NCI-H748 (cell line): Measurements from ENCODE around the gene YTHDF1.

Source experiments
- DNase-seq: peaks from one replicate; lab custom pipeline; 2025; ENCODE audit not compliant: unreplicated experiment; lab: John Stamatoyannopoulos, UW

The YTHDF1 gene

GRCh38 chr20:63186528-63187316 lies 29.2 kb downstream of the YTHDF1 start:
- DNase-seq: no peak

- no peak for DNase-seq
These were observed 29.8 kb downstream of the YTHDF1 start for GRCh38 chr20:63186084-63186483.

- no peak for DNase-seq
These were observed 30.6 kb downstream of the YTHDF1 start for GRCh38 chr20:63185215-63185796.

- peak; percentile 46 for DNase-seq
These were observed 32.3 kb downstream of the YTHDF1 start for GRCh38 chr20:63183422-63184146.

GRCh38 chr20:63182946-63183415 lies 33.0 kb downstream of the YTHDF1 start:
- no peak for DNase-seq

- DNase-seq: no peak
These were observed 33.5 kb downstream of the YTHDF1 start for GRCh38 chr20:63182425-63182824.

GRCh38 chr20:63181226-63181625 lies 34.7 kb downstream of the YTHDF1 start:
- DNase-seq: no peak

GRCh38 chr20:63180569-63181185 lies 35.3 kb downstream of the YTHDF1 start:
- no peak for DNase-seq

- DNase-seq: no peak
These were observed 36.0 kb downstream of the YTHDF1 start for GRCh38 chr20:63179687-63180568.

- peak; percentile 81 for DNase-seq
These were observed 36.8 kb downstream of the YTHDF1 start for GRCh38 chr20:63178889-63179686.

- DNase-seq: peak; percentile 66
These were observed 37.5 kb downstream of the YTHDF1 start for GRCh38 chr20:63178446-63178820.

- no peak for DNase-seq
These were observed 38.0 kb downstream of the YTHDF1 start for GRCh38 chr20:63177785-63178445.

GRCh38 chr20:63177134-63177784 lies 38.7 kb downstream of the YTHDF1 start:
- no peak for DNase-seq

- DNase-seq: no peak
These were observed 39.4 kb downstream of the YTHDF1 start for GRCh38 chr20:63176427-63177133.

GRCh38 chr20:63176034-63176426 lies 39.9 kb downstream of the YTHDF1 start:
- no peak for DNase-seq

- peak; percentile 52 for DNase-seq
These were observed 40.7 kb downstream of the YTHDF1 start for GRCh38 chr20:63175038-63175895.
